K562 (cell line): ENCODE data around the gene HADHB. TPM values are rescaled to one million over a fixed set of nuclear protein-coding genes. Genes with fewer than 3 reads are reported as not detected.
A peak's percentile ranks its signal among the peaks of the same experiment; 100 is the strongest.

Experiments used
- ATF4 ChIP-seq: fragments of 450-650 bp; formaldehyde crosslinking; IDR thresholded peaks from 2 replicates; pipeline ENCODE4 v1.4.0; 2022; ENCODE audit warnings: mild to moderate bottlenecking, moderate library complexity
- CREM ChIP-seq: IDR thresholded peaks from 2 replicates; pipeline ENCODE4 v1.6.1; 2014; ENCODE audit warnings: antibody characterized with exemption, low read depth
- DPF2 ChIP-seq: fragments of 450-650 bp; IDR thresholded peaks from 2 replicates; pipeline ENCODE4 v1.6.1; 2016
- ETV6 ChIP-seq, 3 experiments: fragments of 150-350 bp in 1 of 3; sonication (generic) in 1 of 3; formaldehyde crosslinking in 1 of 3; IDR thresholded peaks; 2 replicates each; pipeline versions ENCODE4 v1.6.1 to v1.8.0; 2014 to 2022; ENCODE audit warnings: borderline replicate concordance in 2 of 3, low read depth in 2 of 3, antibody characterized with exemption in 1 of 3, low read length in 1 of 3, mild to moderate bottlenecking in 1 of 3, missing genetic modification reagents in 1 of 3
- GATA2 ChIP-seq: sonication (generic); formaldehyde crosslinking; IDR thresholded peaks from 2 replicates; pipeline ENCODE4 v1.4.0; 2020; ENCODE audit warnings: mild to moderate bottlenecking, missing genetic modification reagents
- HLTF ChIP-seq: fragments of 450-650 bp; IDR thresholded peaks from 2 replicates; pipeline ENCODE4 v1.6.1; 2016
- HOMEZ ChIP-seq: fragments of 250-450 bp; sonication (Bioruptor Pico); IDR thresholded peaks from 2 replicates; pipeline ENCODE4 v1.4.0; 2020; ENCODE audit warnings: mild to moderate bottlenecking, moderate library complexity
- L3MBTL2 ChIP-seq: fragments of 450-650 bp; IDR thresholded peaks from 2 replicates; pipeline ENCODE4 v1.6.1; 2016; ENCODE audit warnings: mild to moderate bottlenecking, moderate library complexity
- MXI1 ChIP-seq: IDR thresholded peaks from 2 replicates; pipeline ENCODE4 v1.6.1; 2011; ENCODE audit warnings: low read depth, mild to moderate bottlenecking, improper control_type of control experiment, low read length
- MYC ChIP-seq, 2 experiments: fragments of 250-450 bp in 1 of 2; sonication (Bioruptor Pico) in 1 of 2; IDR thresholded peaks; 2 replicates each; pipeline versions ENCODE4 v1.5.1 to v1.6.1; 2012 to 2021; ENCODE audit warnings: low read depth in 2 of 2, borderline replicate concordance in 1 of 2, improper control_type of control experiment in 1 of 2, low read length in 1 of 2, mild to moderate bottlenecking in 1 of 2, moderate library complexity in 1 of 2
- RBM15 ChIP-seq: fragments of 200-400 bp; formaldehyde crosslinking; IDR thresholded peaks from 2 replicates; pipeline ENCODE4 v1.6.1; 2018; ENCODE audit warnings: mild to moderate bottlenecking, low read length, moderate library complexity; ENCODE audit not compliant: insufficient read depth
- RBM17 ChIP-seq: fragments of 200-400 bp; formaldehyde crosslinking; IDR thresholded peaks from 2 replicates; pipeline ENCODE4 v1.6.1; 2017; ENCODE audit warnings: low read depth, mild to moderate bottlenecking, low read length, borderline replicate concordance
- RNF2 ChIP-seq: sonication (generic); IDR thresholded peaks from 2 replicates; pipeline ENCODE4 v1.6.1; 2016
- SIRT6 ChIP-seq: IDR thresholded peaks from one replicate; pipeline ENCODE4 v1.6.1; 2012; ENCODE audit warnings: low read depth, mild to moderate bottlenecking, control low read depth, inconsistent platforms, low read length, moderate library complexity
- TBP ChIP-seq: optimal IDR thresholded peaks from 2 replicates; pipeline ENCODE3; 2011; ENCODE audit warnings: low read depth, low read length, improper control_type of control experiment
- ZBTB11 ChIP-seq, 3 experiments: fragments of 200-800 bp in 1 of 3; fragments of 250-450 bp in 1 of 3; fragments of 450-650 bp in 1 of 3; sonication (Bioruptor Pico) in 1 of 3; sonication (Bioruptor generic) in 1 of 3; formaldehyde crosslinking in 1 of 3; IDR thresholded peaks; 2 replicates each; pipeline versions ENCODE4 v1.6.1 to v1.8.0; 2016 to 2022; ENCODE audit warnings: mild to moderate bottlenecking in 2 of 3, missing genetic modification characterization in 2 of 3, missing compliant biosample characterization in 1 of 3, moderate library complexity in 1 of 3
- ZFP36 ChIP-seq: fragments of 150-350 bp; IDR thresholded peaks from 2 replicates; pipeline ENCODE4 v1.6.1; 2018; ENCODE audit warnings: low read length, low read depth; ENCODE audit not compliant: partially characterized antibody
- ZNF121 ChIP-seq: sonication (generic); formaldehyde crosslinking; conservative IDR thresholded peaks from 2 replicates; pipeline ENCODE4 v1.8.0; 2022; ENCODE audit warnings: missing genetic modification reagents
- ZNF354B ChIP-seq: fragments of 250-450 bp; sonication (Bioruptor Pico); IDR thresholded peaks from 2 replicates; pipeline ENCODE4 v1.4.0; 2020
- ZNF384 ChIP-seq: IDR thresholded peaks from 2 replicates; pipeline ENCODE4 v1.6.1; 2012; ENCODE audit warnings: low read depth, low read length, improper control_type of control experiment
- ZNF444 ChIP-seq: fragments of 250-450 bp; sonication (Bioruptor Pico); IDR thresholded peaks from 2 replicates; pipeline ENCODE4 v1.4.0; 2020; ENCODE audit warnings: mild to moderate bottlenecking, moderate library complexity
- ZNF77 ChIP-seq: fragments of 250-450 bp; sonication (Bioruptor Pico); IDR thresholded peaks from 2 replicates; pipeline ENCODE4 v1.5.0; 2020
- polyA plus RNA-seq, 8 experiments: library from polyadenylated mRNA; depleted of rRNA in 4 of 8; stranded (reverse) in 5 of 8; unstranded in 3 of 8; fragments of >200 nt; fragmentation: Nextera tagmentation in 2 of 8; fragmentation: Illumina TruSeq in 1 of 8; extraction: Ambion mirVana in 2 of 8; extraction: Trizol in 1 of 8; gene quantifications; 2 replicates each; pipeline versions ENCODE4 v1.2.1 to v1.2.3, GENCODE V29; 2011 to 2014; ENCODE audit warnings: inconsistent platforms in 1 of 8, missing spikeins in 1 of 8
- total RNA-seq, 7 experiments: library from RNA; depleted of rRNA in 6 of 7; stranded (reverse); fragments of >200 nt in 6 of 7; fragmentation: Illumina TruSeq in 2 of 7; extraction: Trizol in 2 of 7; gene quantifications; 2 replicates each; pipeline versions ENCODE4 v1.2.1 to v1.2.3, GENCODE V29; 2011 to 2021; ENCODE audit warnings: low replicate concordance in 1 of 7

Gene HADHB
- total and polyA plus RNA-seq, 9 of the 15 experiments (the other 6 are each of a cell fraction or from before 2014, with no cell fraction given) = 67.3 to 199 (median 100) TPM

DNA sequence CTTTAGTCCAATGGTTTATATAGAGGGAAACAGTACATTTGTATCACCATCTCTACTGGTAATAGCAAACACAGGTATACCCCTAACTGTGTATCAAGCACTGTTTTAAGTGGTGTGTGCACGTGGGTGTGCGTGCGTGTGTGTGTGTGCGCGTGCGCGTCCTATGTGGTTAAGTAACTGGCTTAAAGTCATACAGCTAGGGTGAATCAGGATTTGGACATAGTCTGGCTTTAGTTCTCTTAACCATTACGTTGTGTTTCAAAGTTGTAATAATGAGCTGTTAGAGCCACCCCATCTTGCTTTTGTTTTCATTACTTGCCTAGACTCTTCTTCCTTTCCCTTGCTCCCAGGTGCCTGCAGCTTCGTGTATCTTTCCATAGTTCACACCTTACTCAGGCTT lies 2.1 kb downstream of the HADHB start (continued):
- TF ChIP-seq ZBTB11 (CRISPR knock-in tag; IDR thresholded peaks at IDR 0.05) (no peak), GATA2 (CRISPR knock-in tag) (no peak), MYC (IDR thresholded peaks at IDR 0.05; ENCODE audit: low read depth, low read length) (peak; percentile 49; the same call in 1 of the 2 replicates), MYC (CRISPR knock-in tag; IDR thresholded peaks at IDR 0.05; ENCODE audit: borderline replicate concordance, low read depth) (no peak), CREM (peak; percentile 31; the same call in 1 of the 2 replicates), RBM17 (no peak), SIRT6 (no peak), L3MBTL2 (peak; percentile 89), RBM15 (no peak), HOMEZ (CRISPR knock-in tag) (no peak), ZNF121 (CRISPR knock-in tag) (no peak), RNF2 (peak; percentile 26; the same call in 1 of the 2 replicates), ZNF354B (CRISPR knock-in tag) (no peak), TBP (peak; percentile 47), ZFP36 (no peak), ZNF444 (CRISPR knock-in tag) (no peak), HLTF (no peak), ATF4 (no peak), MXI1 (0 out of 2 replicates have a peak, but pooled peaks have one; percentile 14), ZNF384 (no peak), DPF2 (peak; percentile 14; the same call in 1 of the 2 replicates), ZNF77 (CRISPR knock-in tag) (no peak), ETV6 (IDR thresholded peaks at IDR 0.05; ENCODE audit: borderline replicate concordance in 1 of 2, low read depth in 2 of 2, low read length in 1 of 2) (no peak), ETV6 (CRISPR knock-in tag; IDR thresholded peaks at IDR 0.05; ENCODE audit: borderline replicate concordance) (no peak)
